ENCODE measurements around the gene EHF.

EHF gene

DNA sequence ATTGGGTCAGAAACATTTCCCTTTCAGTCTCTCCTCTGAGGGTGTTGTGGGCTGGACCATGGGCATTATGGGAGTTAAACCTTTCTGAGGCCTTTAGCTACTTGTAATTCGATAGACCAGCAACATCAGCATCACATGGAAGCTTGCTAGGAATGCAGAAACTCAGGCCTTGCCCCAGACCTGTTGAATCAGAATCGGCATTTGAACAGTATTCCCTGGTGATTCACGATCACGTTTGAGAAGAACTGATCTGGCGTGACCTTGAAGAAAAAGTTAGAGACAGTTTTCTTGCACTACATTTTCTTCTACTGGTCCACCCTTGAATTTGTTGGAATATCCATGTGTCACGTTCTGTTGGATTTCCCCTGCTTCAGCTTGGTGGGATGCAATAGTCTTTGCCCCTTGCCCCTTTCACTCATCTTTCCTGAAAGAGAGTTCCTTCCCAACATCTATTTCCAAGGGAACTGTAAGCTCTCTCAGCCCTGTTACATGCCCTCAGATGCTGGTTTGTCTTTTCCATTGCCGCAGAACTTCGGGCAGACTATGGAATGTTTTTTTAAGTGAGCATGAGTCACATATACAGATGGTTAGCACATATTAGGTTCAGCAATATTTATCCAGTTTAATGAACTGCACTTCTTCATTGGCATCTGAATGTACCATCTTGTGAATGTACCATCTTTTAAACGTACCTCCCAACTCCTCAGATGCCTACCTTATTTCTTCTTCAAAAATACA lies 23.9 kb downstream of the EHF start:
- no peak for DNase-seq (ENCODE audit: low read depth)

GRCh38 chr11:34646431-34646830 lies 25.5 kb downstream of the EHF start:
- DNase-seq (ENCODE audit: low read depth): no peak

GRCh38 chr11:34647131-34647530 lies 26.2 kb downstream of the EHF start:
- DNase-seq (ENCODE audit: low read depth): no peak

DNA sequence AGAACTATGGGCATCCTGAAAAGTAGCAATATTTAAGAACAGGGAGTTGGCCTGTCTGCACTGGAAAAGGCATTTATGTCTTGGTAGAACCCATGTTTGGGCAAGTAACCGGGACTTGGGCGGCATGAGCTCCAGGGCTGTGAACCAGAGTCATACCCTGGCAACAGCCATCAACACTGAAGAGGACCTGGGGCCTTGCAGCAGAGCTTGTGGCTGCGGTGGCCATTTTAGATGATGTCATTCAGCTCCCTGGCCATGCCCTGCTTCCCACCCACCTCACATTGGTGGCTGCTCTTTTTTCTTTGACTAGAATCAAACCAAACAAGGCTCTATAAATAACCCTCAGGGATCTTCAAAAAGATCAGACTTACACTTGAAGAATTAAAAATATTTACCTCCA lies 26.6 kb downstream of the EHF start:
- no peak for DNase-seq (ENCODE audit: low read depth)

GRCh38 chr11:34648036-34648435 lies 27.1 kb downstream of the EHF start:
- DNase-seq (ENCODE audit: low read depth): no peak

- no peak for DNase-seq (ENCODE audit: low read depth)
Measured at GRCh38 chr11:34649597-34649996, 28.7 kb downstream of the EHF start.

- DNase-seq (ENCODE audit: low read depth): peak; percentile 68
Measured at GRCh38 chr11:34650528-34650927, 29.6 kb downstream of the EHF start.

GRCh38 chr11:34651551-34651950 lies 30.7 kb downstream of the EHF start:
- no peak for DNase-seq (ENCODE audit: low read depth)

DNA sequence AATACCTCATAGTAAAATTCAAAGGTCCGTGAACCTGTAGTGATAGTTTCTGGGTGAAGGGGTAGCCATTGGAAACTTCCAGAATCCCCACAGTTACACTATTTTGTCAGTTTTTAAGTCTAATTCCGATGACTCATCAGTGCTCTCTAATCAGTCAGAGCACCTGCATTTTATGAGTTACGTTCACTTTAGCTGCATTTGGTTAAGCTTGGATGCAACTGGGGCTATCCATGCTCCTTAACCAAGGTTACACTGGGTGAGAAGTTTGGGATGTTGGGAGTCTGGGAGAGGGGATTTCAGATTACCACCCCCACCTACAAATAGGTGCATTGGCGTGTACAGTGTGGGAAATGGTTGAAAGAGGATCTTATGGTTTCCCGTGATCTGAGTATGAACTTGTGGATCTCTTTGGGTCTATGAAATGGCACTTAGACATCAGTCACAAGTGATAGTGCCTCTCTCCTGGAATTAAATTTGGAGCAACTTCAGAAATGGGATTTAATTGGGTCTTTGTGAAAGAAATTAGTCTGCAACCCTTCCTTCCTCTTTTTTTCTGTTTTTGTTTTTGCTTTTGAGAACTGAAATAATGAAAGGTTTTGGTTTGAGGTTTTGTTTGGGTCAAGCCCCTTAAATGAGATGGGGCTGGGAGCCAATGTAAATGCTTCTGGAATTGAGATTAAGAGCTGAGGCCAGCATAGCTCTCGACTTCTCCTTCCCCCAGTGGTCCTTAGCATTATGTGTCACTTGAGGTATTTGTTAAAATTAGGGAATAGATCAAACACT lies 31.5 kb downstream of the EHF start:
- no peak for DNase-seq (ENCODE audit: low read depth)

- DNase-seq (ENCODE audit: low read depth): no peak
Measured at GRCh38 chr11:34653031-34653430, 32.1 kb downstream of the EHF start.

GRCh38 chr11:34653851-34654482 lies 33.1 kb downstream of the EHF start:
- no peak for DNase-seq (ENCODE audit: low read depth)

- no peak for DNase-seq (ENCODE audit: low read depth)
Measured at GRCh38 chr11:34654483-34655334, 33.8 kb downstream of the EHF start.

DNA sequence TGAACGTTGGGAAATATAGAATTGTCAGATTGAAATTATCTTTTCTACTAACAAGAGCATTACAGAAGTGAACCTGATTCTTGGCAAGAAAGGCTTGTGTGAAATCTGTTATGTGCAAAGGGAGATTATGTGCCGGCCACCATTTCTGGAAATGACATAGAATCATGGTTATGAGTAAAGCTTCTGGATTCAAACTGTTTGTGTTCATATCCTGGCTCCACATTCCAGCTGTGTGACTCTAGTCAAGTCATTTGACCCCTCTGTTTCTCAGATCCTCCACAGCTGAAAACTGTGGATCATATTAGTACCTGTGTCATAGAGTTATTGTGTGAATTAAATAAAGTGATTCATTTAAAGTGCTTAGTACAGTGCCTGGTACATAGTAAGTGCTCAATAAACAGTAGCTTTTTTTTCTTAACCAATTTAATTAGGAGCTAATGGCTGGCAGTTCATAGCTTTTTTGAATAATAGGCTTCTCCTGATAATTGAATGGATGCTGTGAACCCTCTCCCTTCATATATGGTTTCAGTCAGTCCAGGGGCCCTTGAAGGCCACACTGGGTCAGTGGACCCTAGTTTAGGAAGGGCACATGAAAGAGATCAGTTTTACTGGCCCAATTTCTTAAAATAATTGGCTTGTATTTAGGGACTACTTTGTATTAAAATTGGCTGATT lies 34.6 kb downstream of the EHF start:
- no peak for DNase-seq (ENCODE audit: low read depth)

DNA sequence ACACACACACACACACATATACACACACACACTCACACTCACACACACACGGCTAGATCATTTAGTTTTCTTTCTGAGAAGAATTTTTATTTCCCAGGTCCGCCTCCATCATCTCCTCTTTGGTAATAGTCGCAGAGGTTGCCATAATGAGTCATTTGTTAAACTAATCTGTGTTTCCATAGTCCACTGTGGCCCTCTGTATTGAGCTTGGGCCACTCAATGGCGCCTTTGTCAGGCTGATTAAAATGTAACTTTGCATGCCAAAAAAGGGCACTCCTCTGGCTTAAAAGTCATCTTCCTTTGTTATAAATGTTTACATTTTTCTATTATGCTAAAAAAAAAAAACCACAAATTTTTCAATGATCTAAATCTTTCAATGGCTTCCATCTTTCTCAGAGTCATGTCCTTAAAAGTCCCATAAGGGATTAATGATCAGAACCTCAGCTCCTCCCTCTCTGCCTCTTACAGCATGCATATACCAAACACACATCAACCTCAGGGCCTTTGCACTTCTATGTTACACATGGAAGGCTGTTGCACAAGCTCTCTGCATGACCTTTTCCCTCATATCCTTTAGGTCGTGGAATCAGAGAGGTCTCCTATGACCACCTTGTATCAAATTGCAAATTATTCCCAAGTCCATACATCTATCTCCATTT lies 35.3 kb downstream of the EHF start:
- DNase-seq (ENCODE audit: low read depth): no peak

DNA sequence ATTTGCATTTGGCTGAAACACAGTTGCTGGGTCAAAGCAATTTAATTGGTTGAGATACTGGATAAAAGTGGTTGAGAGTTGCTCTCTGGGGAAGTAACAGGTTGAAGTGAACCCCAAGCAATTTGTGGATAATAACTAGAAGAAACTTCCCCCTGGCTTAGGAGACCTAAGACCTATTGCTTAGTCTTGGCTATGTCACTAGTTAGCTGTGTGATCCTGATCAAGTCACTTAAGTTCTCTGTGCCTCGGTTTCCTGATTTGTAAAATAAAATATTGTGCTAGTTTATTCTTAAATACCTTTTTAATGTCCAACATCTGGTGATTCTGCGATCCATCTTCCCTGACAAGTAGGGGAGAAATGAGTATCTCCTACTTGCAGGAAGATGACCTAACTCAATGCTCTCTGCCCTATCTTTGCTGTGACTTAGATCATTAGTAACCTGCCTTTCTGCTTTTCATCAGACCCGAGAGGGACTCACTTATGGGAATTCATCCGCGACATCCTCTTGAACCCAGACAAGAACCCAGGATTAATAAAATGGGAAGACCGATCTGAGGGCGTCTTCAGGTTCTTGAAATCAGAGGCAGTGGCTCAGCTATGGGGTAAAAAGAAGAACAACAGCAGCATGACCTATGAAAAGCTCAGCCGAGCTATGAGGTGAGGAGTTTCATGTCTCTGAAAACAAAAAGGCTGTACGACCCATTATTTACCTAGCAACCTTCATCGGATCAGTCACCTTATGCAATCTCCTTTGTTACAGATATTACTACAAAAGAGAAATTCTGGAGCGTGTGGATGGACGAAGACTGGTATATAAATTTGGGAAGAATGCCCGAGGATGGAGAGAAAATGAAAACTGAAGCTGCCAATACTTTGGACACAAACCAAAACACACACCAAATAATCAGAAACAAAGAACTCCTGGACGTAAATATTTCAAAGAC lies 37.5 kb downstream of the EHF start:
- DNase-seq (ENCODE audit: low read depth): no peak

DNA sequence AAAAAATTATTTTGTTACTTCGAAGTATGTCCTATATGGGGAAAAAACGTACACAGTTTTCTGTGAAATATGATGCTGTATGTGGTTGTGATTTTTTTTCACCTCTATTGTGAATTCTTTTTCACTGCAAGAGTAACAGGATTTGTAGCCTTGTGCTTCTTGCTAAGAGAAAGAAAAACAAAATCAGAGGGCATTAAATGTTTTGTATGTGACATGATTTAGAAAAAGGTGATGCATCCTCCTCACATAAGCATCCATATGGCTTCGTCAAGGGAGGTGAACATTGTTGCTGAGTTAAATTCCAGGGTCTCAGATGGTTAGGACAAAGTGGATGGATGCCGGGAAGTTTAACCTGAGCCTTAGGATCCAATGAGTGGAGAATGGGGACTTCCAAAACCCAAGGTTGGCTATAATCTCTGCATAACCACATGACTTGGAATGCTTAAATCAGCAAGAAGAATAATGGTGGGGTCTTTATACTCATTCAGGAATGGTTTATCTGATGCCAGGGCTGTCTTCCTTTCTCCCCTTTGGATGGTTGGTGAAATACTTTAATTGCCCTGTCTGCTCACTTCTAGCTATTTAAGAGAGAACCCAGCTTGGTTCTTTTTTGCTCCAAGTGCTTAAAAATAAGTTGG lies 38.3 kb downstream of the EHF start:
- DNase-seq (ENCODE audit: low read depth): no peak

GRCh38 chr11:34665077-34665835 lies 44.4 kb downstream of the EHF start:
- DNase-seq (ENCODE audit: low read depth): no peak

DNA sequence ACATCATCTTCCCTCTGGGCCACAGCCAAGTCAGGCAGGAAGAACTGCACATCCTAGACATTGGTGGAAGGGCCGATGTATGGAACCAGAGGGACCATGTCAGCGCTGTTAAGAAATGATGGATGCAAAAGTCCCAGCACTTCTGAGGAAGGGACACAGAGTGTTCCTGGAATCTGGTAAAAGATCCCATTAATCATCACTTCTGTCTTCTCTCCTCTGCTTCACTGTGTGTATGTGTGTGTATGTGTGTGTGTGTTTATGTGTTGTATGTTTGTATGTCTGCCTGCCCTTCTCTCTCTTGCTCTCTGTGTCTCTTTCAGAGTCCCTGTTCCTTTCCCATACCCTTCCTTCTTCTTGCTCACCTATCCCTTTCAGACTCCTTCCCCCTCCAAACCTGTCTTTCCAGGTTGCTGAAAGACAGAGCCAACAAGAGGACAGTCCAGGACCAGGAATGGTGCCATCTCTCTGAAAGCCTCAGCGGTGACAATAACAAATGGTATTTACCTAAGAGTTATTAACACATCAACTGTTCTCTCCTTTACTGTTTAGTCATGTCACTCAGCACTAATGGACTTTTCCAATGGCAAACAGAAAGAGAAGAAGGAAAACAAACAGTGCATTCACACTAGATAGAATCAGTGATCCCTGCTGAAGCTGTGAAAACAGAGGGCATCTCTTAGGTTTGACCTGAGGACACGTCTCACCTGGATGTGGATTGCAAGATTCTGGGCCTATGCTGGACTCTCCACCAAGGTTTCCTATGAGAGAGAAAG lies 47.1 kb downstream of the EHF start:
- no peak for DNase-seq (ENCODE audit: low read depth)
